Stromal cell of bone marrow (primary cell): ENCODE measurements around the gene ZBTB40.

Experiments
- DNase-seq: peaks from one replicate; pipeline ENCODE4 v3.0.0-alpha.2; 2012; ENCODE audit warnings: low read depth

The ZBTB40 gene

GRCh38 chr1:22507587-22507986, 55.9 kb downstream of the ZBTB40 start:
- no peak for DNase-seq

- DNase-seq = no peak
These were observed 56.7 kb downstream of the ZBTB40 start for GRCh38 chr1:22508329-22508728.

DNA sequence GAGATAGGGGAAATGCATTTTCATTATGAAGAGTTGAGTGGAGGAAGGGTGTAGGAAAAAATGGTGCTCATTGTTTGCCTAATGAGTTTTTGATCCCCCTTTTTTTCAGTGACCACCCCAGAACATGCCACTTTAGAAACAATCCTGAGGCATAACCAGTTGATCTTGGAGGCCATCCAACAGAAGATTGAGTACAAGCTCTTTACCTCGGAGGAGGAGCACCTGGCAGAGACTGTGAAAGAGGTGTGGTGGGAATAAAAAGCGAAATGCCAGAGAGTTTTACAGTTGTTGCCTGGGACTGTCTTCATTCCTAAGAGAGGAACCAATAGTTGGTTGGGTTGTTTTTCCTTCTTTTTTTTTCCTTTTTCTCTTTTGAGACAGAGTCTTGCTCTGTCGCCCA, 57.3 kb downstream of the ZBTB40 start:
- DNase-seq = no peak

GRCh38 chr1:22509815-22510214, 58.2 kb downstream of the ZBTB40 start:
- peak; percentile 11 for DNase-seq

- DNase-seq = no peak
These were observed 61.2 kb downstream of the ZBTB40 start for GRCh38 chr1:22512873-22513272.

DNA sequence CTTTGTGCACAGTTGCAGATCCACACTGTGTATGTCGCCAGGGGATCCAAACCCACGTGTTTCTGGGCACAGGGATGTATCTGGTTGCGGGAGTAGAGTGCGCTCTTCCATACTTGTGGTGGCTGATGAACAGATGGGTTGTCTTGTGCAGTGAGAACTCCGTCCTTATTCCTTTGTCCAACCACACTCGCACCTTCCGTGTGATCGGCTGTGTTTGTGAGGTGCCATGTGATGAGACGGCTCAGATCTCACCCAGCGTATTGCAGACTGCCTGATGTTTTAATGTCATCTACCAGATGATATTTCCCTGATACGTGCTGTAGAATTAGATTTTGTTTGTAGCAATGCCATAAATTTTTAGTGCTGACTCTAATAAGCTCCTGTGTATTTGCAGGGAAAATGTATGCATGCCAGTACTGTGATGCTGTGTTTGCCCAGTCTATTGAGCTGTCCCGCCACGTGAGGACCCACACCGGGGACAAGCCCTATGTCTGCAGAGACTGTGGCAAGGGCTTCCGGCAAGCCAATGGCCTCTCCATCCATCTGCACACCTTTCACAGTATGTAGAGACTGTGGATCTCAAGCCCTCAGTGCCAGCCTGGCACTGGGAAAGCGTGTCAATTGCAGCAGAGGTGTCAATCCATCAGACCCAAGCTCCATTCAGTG, 65.4 kb downstream of the ZBTB40 start:
- DNase-seq = no peak

- DNase-seq = no peak
These were observed 66.3 kb downstream of the ZBTB40 start for GRCh38 chr1:22517956-22518355.

GRCh38 chr1:22518379-22518778, 66.7 kb downstream of the ZBTB40 start:
- no peak for DNase-seq

- no peak for DNase-seq
These were observed 69.2 kb downstream of the ZBTB40 start for GRCh38 chr1:22520871-22521270.

DNA sequence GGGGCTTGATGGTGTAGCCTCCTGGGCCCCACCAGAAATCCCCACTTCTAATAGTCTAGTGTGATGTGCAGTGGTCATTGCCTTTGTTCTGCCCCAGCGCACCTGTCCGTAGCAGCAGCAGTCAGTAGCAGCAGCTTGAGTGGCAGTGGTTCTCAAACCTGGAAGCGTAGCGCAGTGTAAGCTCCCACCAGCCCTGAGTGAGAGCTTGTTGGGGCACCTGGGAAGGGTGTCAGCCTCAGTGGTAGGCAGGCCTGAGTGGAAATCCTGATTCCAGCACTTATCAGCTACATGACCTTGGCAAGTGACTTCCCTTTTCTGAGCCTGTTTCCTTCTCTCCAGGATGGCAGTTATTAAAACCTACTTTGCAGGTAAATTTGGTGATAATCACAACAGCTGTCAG, 70.0 kb downstream of the ZBTB40 start:
- no peak for DNase-seq

DNA sequence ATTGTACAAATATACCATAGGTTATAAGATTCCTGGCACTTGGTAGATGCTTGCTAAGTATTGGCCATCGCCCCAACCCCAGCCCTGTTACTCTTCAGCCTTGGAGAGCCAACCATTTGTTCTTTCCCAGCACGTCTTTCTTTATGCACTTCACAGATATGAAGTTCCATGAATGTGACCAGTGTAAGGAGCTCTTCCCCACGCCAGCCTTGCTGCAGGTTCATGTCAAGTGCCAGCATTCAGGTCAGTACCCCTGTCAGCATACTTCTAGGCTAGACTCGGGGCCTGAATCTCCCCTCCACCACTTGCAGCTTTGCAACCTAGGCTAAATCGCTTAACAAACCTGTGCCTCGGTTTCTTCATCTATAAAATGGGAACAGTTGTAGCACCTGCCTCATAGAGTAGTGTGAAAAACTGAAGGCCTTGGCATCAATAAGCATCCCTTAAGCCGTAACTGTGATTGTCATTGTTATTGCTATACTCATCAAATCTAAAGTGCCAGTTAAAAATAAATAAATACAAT, 70.6 kb downstream of the ZBTB40 start:
- no peak for DNase-seq

- DNase-seq = no peak
These were observed 72.8 kb downstream of the ZBTB40 start for GRCh38 chr1:22524481-22524880.

- DNase-seq = no peak
These were observed 73.6 kb downstream of the ZBTB40 start for GRCh38 chr1:22525211-22525610.

GRCh38 chr1:22525646-22526045, 74.0 kb downstream of the ZBTB40 start:
- no peak for DNase-seq

GRCh38 chr1:22526098-22526497, 74.4 kb downstream of the ZBTB40 start:
- DNase-seq = no peak

GRCh38 chr1:22526677-22527076, 75.0 kb downstream of the ZBTB40 start:
- DNase-seq = no peak

DNA sequence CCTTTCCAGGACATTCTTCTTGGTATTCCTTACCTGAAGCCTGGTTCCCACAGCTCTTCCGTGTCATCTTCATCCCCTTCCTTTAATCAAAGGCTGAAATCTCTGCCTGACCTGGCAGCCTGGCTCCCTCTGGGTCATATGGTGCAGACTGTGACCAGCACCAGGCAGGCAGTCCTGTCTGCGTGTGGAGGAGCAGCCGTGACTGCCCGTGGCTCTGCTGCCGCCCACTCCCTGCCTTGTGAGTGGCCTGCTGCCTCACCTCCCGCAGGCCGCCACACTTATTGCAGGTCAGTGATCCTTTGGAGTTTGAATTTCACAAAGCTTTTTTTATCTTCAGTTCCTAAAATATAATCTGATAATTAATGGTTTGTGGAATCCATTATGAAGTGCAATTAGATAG, 75.5 kb downstream of the ZBTB40 start:
- no peak for DNase-seq

GRCh38 chr1:22527555-22528296, 76.1 kb downstream of the ZBTB40 start:
- DNase-seq = no peak

GRCh38 chr1:22528451-22528850, 76.8 kb downstream of the ZBTB40 start:
- DNase-seq = no peak

DNA sequence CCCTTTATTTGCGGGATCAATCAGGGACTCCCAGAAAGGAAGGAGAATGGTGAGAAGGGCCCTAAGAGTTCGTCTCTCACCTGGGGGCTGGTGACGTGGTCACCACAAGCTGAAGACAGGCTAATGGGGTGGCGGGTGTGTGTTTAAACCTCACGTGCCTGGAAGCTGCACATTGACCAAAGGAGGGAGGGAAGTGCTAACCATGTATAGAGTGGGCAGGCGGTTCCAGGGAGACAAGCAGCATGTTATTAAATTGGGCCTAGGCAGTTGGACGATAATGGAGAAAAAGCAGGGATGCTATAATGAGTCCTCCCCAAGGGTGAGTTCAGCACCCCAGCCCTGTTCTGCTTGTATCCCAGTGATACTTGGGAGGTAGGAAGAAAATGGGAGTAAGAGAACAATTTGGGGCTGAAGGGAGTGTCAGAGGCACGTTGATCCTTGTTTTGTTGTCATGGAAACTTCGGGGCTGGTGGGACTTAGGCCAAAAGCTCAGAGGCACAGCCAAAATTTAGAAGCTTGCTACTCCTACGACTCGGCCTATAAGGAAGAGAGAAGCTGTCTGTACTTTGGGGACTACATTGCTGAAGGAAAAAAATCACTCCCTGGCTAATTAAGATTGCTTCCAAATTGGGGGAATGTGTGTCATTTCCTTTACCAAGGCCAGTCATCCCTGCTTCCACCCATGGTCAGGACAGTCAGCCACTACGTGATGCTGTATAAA, 78.4 kb downstream of the ZBTB40 start:
- peak; percentile 37 for DNase-seq

DNA sequence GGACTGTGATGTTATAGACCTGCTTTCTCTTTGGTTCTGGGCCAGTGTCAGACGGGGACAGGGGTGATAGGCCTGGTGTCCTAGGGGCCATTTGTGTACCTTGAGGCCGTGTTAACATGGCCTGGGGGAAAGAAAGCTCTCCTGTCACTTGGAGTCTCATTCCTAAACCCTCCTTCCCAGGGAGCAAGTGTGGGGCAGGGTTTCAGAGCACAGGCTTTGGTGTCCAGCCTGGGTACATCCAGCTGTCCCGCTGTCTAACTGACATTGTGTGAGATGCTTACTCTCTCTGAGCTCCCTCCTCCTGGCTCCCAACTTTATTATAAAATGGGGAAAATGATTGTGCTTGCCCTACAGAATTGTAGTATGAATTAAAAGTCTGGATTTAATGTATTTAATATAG, 79.1 kb downstream of the ZBTB40 start:
- DNase-seq = no peak

DNA sequence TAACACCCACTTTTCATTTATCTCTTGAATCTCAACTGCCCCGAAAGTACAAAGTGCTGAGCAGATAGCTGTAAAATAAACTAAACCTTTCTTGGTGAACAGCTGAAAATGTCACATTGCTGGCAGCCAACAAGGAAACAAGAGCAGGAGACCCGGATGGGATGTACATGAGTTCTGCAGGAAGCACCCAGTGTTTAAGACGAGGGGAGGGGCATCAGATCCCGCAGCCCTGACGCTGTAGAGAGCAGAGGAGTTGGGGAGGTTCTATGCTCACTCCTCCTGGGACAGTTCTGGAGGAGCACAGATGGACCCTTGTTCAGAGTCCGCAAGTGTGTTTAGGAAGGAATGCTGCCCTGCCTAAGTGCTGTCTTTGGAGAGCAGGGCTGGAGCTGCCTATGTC, 79.6 kb downstream of the ZBTB40 start:
- no peak for DNase-seq
